IPS DF 4.7 (cell line): ENCODE results near the gene HOXB6.

Experiments used
- DNase-seq: peaks from one replicate; pipeline ENCODE4 v3.0.0-alpha.2; 2013; ENCODE audit warnings: low spot score; ENCODE audit errors: extremely low read depth

The HOXB6 gene

DNA sequence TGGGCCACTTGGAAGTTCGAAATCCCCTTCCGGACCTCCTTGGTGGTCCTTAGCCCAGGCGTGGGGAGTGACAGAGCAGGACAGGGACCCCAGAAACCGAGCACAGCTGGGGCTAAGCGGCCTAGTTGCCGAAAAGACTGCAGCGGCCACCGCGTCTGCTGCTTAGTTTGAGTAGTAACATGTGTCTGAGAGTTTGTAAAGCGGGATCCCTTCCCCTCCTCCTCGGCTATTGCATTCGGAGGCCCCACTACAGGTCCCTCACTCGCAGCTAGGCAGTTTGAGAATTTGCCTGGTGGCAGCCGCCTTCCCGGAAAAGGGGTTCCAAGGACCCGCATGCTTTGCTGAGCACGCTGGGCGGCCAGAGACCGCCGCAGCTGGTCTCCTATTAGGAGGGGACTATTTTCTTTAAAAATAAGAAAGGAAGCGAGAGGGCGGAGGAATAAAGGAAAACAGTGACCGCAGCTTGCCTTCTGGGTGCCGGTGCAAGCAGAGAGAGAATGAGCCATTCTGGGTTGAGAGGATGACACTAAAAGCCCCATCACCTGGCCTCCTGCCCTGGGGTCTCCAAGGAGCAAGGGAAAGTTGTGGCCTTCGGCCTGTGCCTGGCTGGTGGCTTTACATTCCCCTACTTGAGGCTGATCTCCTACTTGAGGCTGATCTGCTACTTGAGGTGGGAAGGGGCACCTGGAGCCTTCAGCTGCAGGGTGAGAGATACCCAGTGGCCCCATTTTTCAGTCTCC, 10.1 kb downstream of the HOXB6 start:
- no peak for DNase-seq

DNA sequence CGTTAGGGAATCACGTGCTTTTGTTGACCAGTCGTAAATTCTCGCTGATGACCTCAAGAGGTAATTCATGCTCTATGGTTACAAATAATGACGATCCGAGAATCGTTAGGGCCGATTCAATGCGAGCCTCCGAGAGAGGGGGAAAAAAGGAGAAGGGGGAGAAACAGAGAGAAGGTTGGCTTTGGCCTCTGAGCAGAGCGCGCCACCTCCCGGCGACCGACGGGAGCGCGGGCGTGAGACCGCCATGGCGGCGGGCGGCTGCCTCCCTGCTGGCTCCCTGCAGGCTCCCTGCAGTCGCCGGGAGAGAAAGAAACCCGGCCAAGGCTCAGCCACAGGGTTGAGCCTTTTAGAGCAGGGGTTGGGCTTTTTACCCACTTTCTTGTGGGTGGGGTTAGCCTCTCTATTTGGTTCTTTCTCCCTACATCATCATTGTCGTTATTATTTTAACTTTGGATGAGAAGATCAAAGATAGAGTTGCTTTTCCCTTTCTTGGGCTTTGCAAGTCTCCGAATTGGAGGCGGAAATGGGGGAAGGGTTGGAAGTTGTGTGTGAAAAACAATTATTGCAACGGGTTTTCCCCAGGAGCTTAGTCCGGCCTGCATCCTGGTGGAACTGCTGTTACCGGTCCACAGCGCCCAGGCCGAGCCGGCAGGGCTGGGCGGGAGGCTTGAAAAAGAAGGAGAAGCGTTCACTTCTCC, 10.8 kb downstream of the HOXB6 start:
- DNase-seq, result no peak

DNA sequence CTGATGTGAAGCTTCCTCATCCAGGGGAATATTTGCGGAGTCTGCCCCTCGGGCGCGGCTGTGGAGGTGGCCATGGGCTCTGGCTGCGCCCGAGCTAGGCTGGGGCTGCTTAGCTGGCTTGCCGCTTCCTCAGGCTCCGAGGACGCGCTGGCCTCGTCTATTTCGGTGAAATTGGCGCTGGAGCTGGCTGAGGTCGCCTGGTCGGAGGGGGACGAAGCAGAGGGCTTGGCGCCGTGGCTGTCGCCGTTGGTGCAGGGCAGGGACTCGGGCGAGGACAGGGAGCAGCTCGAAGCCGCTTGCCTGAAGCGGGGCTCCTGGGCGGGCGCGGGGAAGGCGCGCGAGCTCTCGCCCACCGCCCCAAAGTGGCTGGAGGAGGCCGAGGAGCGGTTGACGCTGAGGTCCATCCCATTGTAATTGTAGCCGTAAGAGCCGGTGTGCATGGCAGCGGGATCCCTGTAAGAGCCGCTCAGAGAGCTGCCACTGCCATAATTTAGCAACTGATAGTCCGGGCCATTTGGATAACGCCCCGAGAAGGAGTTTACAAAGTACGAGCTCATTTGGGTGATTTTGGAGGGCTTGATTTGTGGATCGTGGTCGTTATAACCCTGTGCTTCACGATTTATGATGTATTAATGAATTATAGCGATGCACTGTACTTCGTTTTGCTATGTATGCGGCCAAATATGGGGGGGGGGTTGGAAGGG, 11.5 kb downstream of the HOXB6 start, which contains the start of gene HOXB5:
TSS of gene HOXB5 (minus strand) at position 654 of the 704 bp plus-strand sequence. CDS start at position 557, 97 bp downstream.
- DNase-seq, result no peak

DNA sequence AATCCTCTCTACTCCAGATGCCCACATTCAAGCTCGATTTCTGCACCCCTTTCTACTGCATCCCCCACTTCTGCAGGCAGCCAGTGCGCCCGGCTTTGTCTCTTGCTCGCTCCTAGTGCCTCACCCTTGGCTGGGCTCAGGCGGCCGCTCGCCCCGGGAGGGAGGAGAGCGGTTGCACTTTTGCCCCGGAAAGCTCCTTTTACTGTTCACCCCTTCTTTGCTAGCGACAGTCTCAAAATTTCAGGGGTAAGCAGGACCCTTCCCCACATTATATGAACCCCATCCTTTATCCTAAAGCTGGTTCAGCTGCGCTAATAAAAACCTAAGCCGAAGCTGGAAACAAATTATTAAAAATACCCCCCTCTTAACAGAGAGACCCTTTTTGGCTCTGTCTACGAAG, 12.2 kb downstream of the HOXB6 start:
- DNase-seq, result no peak

DNA sequence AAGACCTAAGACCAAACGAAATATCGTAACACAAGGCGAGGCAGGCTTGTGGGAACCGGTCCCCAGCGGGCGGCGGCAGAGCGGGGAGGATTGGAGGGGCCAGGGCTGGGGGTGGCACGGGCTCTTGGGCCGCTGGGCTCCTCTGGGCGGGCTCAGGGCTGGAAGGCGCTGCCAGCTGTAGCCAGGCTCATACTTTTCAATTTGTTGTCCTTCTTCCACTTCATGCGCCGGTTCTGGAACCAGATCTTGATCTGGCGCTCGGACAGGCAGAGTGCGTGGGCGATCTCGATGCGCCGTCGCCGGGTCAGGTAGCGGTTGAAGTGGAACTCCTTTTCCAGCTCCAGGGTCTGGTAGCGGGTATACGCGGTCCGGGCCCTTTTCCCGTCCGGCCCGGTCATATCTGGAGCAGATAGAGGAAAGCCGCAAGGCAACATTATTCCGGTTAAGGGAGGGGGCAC, 12.7 kb downstream of the HOXB6 start:
- no peak for DNase-seq

DNA sequence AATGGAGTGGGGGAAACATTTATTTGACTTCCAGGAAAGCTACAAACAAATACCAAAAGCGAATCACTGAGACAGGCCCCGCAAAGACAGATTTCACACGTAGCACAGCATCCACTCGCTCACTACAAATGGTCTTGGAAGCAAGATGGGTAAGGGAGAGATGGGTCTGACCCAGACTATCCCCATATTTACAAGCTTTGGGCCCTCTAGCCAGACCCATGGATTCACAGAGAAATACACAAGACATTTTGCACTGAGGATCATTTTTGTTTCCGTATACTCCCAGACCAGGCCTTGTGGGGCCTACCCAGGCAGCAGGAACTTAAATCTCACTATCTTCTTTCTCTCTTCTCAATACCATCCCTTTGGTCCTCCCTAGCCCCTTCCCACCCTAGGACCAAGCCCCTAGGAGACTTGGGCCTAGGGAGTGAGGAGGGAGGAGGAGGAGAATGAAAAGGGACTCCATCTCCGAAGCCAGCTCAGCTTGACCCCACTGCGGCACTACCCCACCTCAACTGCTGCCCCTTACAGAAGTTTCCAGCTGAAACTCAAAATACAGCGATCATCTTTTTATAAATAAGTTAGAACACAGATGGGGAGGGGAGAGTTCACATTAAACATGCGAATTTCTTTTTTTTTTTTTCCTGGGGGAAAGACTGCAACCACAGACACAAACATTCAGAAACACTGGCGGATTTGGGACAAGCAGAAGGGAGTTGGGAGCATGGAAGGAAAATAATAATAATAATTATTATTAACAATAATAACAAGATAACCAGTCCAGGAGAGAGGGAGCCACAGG, 13.3 kb downstream of the HOXB6 start:
- no peak for DNase-seq

DNA sequence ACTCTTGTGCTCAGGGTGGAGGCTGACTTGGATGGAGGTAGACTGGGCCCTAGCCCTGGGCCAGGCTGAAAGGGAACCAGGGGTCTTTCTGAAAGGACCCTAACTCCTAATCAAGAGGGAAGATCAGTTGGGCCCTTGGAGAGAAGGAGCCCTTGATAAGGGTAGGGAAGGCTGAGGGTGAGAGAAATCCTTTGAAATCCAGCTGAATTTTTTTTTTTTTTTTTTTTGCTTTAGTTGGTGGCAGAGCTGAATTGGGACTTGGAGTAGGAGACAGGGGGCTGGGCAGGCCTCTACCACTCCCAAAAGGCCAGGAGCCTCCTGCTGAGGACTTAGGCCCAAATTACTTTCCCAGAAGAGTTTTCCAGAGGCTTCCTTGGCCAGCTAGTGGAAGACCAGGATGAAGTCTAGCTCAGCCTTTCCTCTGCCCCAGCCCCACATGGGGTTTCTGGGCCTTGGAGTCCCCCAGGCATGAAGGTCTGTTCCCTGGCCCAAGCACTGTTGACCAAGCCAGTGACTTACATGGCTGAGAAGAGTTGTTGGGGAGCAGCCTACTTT, 14.1 kb downstream of the HOXB6 start:
- DNase-seq, result no peak

DNA sequence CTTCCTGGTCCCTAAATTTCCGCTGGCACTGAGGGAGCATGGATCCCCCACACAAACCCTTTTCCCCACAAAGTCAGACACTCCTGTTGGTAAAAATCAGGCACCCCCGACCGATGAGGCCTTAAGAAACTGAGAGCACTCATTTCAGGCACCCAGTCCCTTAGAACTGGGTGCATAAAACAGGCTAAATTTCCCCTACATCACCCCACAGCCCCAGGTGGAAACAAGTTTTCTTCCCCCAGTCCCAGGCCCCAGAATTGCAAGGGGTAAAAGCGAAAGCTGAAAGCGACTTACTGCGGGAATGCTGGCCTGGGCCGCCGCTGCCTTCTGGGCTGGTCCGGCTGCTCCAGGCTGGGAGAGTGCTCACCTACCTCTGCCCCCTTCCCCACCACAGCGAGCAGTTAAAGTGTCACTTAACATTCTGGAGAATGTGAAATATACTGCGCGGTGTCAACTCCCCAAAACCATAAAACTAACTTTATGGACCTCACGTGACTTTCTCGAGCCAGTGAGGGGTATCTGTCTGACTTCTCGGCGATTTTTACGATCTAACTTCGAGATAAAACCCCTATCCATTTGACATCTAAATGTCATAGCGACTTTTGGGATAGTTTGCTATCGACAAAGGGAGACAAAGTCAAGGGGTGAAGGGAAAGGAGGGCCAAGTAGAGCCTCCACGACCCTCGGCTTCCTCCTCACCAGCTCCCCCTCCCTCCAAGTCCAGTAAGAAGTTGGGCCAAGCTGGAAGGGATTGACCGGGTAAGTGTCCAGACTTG, 14.8 kb downstream of the HOXB6 start, which contains the start of gene HOXB3:
TSS of gene HOXB3 (minus strand) at position 411 of the 776 bp plus-strand sequence. CDS start 37,767 bp downstream, outside the sequence.
- no peak for DNase-seq

DNA sequence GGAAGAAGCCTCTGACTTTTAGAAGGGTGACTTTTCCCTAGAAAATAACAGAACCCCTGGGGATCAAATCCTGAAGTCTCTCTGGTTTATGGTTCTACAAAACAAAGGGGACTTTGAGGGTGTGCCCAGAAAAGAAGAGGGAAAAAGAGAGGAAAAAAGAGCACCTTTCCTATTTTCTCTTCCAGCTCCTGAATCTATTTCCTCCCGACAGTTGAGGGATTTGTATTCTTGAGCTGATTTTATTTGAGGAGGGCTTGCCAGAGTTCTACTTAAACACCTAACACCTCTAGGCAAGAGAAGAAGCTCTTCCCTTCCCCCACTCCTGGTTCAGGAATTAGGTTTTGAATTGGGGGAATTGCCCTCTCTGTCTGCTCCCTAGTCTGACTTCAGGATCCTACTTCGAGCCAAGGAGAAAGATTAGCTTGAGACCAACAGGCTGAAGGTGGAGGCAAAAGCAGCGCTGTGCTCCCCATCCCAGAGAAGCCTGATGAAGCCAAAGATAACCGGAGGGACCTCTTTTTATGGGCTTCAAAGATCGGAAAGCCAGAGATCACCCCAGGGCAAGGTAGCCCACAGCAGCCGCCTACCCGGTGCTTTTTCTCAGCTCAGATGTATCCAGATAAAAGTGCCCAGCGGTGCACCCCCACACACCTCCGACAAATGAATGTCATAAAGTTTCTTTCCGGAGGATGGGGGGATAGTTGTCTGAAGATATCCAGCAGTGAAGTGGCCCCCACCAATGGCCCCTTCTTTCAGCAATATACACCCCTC, 15.5 kb downstream of the HOXB6 start:
- no peak for DNase-seq

DNA sequence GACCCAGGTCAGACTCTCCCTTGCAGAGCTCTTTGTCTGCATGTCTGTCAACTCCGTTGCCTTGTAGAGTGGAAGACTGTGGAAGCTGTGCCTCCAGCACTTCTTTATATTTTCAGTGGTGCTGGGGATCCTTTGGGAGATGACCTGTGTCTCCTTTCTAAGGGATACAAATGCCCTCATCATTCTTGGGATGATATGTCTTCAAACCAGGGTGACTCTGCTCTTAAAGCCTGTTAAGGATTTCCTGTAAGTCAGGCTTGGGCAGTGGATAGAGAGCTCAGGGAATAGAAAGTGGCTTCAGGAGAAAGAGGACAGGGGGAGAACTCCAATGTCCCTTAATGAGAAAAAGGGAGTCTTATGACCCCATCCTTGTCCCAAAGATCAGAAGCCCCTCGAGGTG, 16.3 kb downstream of the HOXB6 start:
- no peak for DNase-seq

DNA sequence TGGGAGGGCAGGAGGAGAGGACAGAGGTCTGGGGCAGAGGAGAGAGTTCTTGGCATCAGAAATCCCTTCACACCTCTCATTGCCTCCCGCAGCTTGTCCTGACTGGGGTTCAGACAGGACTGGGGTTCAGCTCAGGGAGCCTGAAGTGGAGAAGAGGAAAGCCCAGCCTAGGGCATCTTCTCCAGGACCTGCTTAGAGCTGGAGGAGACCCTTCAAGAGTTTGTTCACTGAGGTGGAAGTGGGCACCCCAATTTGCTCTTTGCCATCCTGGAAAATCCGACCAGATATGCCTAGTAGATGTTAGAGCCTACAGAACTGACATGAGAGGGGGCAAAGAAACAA, 16.7 kb downstream of the HOXB6 start:
- DNase-seq, result no peak

DNA sequence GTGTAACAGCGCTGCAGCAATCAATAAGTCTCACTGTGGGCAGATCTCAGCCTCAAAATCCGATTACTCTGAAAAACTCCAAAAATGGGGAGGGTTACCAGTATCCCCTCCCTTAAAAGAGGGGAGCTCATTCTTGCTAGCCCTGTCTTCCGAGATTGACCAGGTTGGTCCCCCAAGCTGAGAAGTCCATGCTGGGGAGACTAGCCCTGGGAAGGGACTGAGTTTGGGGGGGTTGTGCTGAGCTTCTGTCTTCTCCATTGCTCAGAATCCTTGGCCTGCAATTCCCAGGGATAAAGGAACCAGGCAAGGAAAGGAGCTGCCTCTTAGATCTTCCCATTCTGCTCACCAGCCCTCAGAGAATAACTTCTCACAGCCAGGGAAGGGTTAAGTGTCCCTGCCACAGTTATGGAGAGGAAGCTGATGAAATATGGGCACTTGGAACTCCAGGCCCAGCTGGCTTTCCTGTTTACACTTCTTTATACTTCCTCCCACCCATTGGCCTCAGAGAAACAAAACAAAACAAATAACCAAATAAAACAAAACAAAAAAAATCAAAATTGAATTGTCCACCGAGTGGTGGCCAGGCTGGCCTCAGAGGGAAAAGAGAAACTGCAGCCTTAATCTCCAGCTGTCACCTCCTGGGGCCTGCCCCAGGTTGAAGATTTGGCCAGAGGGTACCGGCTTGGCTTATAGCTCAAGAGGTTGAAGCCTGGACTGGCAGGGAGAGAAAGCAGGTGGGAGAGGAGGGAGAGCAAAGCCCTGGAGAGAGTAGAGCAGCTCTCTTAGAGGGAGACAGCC, 17.3 kb downstream of the HOXB6 start:
- DNase-seq, result no peak

DNA sequence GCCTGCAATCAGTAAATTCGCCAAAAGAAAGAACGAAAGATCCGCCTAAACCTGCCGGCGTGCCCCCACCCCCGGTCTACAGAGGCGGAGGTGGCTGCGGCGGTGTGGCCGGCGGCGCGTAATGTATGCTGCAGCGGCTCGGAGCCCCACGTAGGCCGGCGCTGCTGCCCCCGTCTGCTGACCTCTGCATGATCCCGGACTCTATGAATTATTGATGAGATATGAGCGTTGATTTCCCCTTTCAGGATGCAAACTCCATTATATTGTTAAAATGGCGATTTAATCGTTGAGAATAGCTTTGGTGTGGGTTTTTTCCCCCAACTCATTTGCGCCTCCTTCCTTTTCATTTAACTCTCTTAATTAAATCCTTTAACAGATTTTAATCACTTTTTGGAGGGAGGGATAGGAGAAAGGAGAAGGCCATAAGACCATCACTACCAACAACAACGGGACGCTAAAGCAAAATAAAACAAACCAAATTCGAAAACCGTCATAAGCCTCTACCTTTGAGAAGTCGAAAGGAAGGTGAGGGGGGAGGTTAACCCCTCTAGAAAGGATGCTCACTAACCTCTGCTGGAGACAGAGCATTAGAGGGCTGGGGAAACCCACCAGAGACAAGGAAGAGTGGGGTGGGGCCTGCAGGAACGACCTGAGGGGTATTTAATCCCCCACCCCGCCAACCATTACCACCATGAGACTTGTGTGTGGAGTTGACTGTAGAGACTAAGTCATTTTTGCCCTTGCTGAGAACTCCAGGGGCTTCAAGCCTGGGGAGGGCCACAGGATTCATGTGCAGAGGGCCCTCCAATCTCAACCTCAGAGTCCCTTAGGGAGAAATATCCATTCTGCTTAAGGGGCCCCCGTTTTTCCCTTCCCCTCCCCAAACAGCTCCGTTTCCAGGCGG, 18.2 kb downstream of the HOXB6 start:
- no peak for DNase-seq

DNA sequence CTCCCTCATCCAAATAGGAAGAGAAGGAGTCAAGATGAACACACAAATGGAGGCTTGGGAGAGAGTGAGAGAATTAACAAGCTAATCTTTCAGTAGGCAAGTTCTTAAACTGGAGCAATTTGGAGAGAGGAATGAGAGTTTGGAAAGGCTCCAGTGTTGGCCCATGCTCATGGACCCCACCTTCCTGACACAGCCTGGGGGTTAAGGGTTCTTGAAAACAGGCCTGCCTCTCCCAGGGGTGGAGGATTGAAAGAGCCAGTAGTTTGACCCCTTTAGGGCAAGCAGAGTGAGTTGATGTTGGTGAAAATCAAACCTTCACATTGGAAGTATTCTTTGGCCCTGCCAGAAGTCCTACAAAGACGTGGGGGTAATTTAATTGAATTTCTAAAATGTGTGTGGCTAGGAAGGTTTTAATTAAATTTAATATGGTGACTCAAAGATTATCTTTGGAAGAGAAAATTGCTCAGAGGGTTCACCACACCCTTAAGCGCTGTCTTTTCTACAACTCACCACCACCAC, 20.5 kb downstream of the HOXB6 start:
- no peak for DNase-seq

DNA sequence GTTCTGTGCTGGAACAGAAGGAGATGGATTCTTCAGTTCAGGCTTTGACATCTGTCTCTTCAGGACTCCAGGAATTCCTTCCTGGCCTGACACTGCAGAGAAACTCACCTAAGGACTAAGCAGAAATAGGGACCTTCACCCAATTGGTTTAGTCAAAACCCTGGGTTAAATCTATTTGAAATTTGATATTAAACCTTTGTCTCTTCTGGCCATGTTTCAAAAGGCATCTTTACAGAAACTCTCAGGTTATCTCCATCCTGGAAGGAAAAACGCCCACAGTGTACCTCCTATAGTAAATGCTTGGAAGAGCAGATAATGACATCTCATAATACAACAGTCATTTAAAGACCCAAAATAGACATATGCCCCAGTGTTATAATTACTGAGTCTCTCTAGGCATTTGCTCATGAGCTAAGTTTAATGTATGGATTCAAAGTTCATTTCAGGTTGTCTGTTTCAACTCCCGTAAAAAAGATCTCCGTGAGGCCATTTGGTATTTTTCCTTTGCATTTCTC, 21.0 kb downstream of the HOXB6 start:
- no peak for DNase-seq

DNA sequence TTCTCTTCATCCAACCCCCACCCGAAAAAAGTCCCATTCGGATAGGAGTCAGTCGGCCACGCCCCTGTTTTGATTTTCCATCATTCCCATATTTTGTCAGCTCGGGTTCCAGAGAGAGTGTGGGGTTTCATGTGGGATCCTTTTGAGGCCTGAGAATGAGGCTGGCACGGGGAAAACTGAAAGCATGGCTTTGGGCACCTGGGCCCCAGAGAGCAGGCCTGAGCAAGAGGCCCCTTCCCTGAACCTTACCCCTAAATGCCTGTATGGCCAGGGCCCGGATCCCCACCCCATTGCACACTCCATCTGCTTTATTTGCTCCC, 22.1 kb downstream of the HOXB6 start:
- no peak for DNase-seq
